K562 (cell line): Measurements from ENCODE around the gene CYP46A1. TPM values are rescaled to one million over a fixed set of nuclear protein-coding genes. Genes with fewer than 3 reads are reported as not detected.

ENCODE experiments used
- ATAC-seq: fragments of 200-7000 bp; cut with Tn5 transposase; 3 replicates; pipeline ENCODE4 v1.9.1; 2020; ENCODE audit warnings: moderate library complexity
- BruUV-seq: library from RNA; stranded (reverse); fragments of 400-500 nt; replicated peaks from 2 replicates; lab custom pipeline; 2021; lab: Mats Ljungman, UMichigan
- CTCF ChIA-PET: fragments of 300-600 bp; formaldehyde crosslinking; extraction: SDS; loops from one replicate; lab custom pipeline; 2021; ENCODE audit warnings: low intra/inter-chr PET ratio; lab: Yijun Ruan, JAX
- POLR2A ChIA-PET: fragments of 300-600, 350-650 bp; sonication (Branson Sonifier 250); formaldehyde crosslinking; extraction: SDS; loops from one replicate; lab custom pipeline; 2021; ENCODE audit warnings: antibody characterized with exemption, inconsistent platforms; lab: Yijun Ruan, JAX
- DNase-seq, 4 experiments: peaks; one replicate each; pipeline versions ENCODE4 v3.0.0 to v3.0.0-alpha.2; 2011 to 2018; ENCODE audit warnings: low spot score in 3 of 4, mixed read lengths in 3 of 4; ENCODE audit errors: extremely low read depth in 1 of 4
- FAIRE-seq: peaks from 2 replicates; lab custom pipeline; 2011; peaks lifted over from hg19 to GRCh38; lab: Jason Lieb, UNC
- H2AFZ ChIP-seq: 2 replicates; pipeline ENCODE4 v1.6.0; 2011; ENCODE audit warnings: low read depth, low read length, control low read depth, inconsistent platforms
- H3K27ac ChIP-seq: fragments of 200-600 bp; 3 replicates; pipeline ENCODE4 v1.8.0; 2011; ENCODE audit warnings: low read depth, mild to moderate bottlenecking, control low read depth, inconsistent platforms, low read length, moderate library complexity, mixed read lengths; ENCODE audit errors: extremely low read depth
- H3K27me3 ChIP-seq, 2 experiments: fragments of 300-600 bp in 1 of 2; 2 replicates in 1 of 2; 3 replicates in 1 of 2; pipeline versions ENCODE4 v1.6.0 to v1.8.0; 2011; ENCODE audit warnings: inconsistent platforms in 2 of 2, low read length in 2 of 2, mild to moderate bottlenecking in 1 of 2, mixed read lengths in 1 of 2, moderate library complexity in 1 of 2; ENCODE audit not compliant: control insufficient read depth in 2 of 2, insufficient read depth in 2 of 2
- H3K36me3 ChIP-seq: fragments of 300-600 bp; 3 replicates; pipeline ENCODE4 v1.8.0; 2011; ENCODE audit warnings: mild to moderate bottlenecking, low read length, inconsistent platforms; ENCODE audit not compliant: control insufficient read depth, insufficient read depth
- H3K4me1 ChIP-seq, 2 experiments: fragments of 200-600 bp in 1 of 2; replicated peaks in 1 of 2; 2 replicates in 1 of 2; 3 replicates in 1 of 2; pipeline versions ENCODE4 v1.5.1 to v1.8.0; 2011; ENCODE audit warnings: inconsistent platforms in 2 of 2, low read length in 2 of 2, mild to moderate bottlenecking in 1 of 2, mixed read lengths in 1 of 2, moderate library complexity in 1 of 2; ENCODE audit not compliant: control insufficient read depth in 2 of 2, insufficient read depth in 2 of 2
- H3K4me2 ChIP-seq: 2 replicates; pipeline ENCODE4 v1.6.1; 2011; ENCODE audit warnings: low read length, control low read depth, inconsistent platforms, mixed read lengths; ENCODE audit not compliant: insufficient read depth
- H3K4me3 ChIP-seq: fragments of 200-600 bp; sonication (generic), shearing (Covaris generic); 2 replicates; pipeline ENCODE4 v1.5.1; 2016; ENCODE audit warnings: control low read depth, inconsistent platforms
- H3K79me2 ChIP-seq: fragments of 200-600 bp; 3 replicates; pipeline ENCODE4 v1.8.0; 2011; ENCODE audit warnings: low read length, inconsistent platforms; ENCODE audit not compliant: control insufficient read depth, insufficient read depth
- H3K9ac ChIP-seq, 2 experiments: 2 replicates each; pipeline versions ENCODE4 v1.6.0 to v1.6.1; 2011; ENCODE audit warnings: low read depth in 2 of 2, low read length in 2 of 2, control low read depth in 1 of 2, inconsistent platforms in 1 of 2, mild to moderate bottlenecking in 1 of 2, mixed read lengths in 1 of 2; ENCODE audit not compliant: insufficient read depth in 1 of 2
- H3K9me1 ChIP-seq: one replicate; pipeline ENCODE4 v1.6.0; 2011; ENCODE audit warnings: inconsistent platforms, mild to moderate bottlenecking, low read length, moderate library complexity; ENCODE audit not compliant: control insufficient read depth, insufficient read depth
- H3K9me3 ChIP-seq: replicated peaks from 2 replicates; pipeline ENCODE4 v1.5.1; 2011; ENCODE audit warnings: low read depth, low read length, inconsistent platforms; ENCODE audit not compliant: control insufficient read depth, insufficient read depth
- H4K20me1 ChIP-seq: replicated peaks from 2 replicates; pipeline ENCODE4 v1.6.1; 2011; ENCODE audit warnings: low read length, inconsistent platforms, mixed read lengths; ENCODE audit not compliant: control insufficient read depth, insufficient read depth
- CEBPB ChIP-seq: fragments of 450-650 bp; IDR thresholded peaks from 2 replicates; pipeline ENCODE4 v1.6.1; 2016; ENCODE audit warnings: missing genetic modification characterization, missing compliant biosample characterization
- HSF4 ChIP-seq: fragments of 250-450 bp; sonication (Bioruptor Pico); IDR thresholded peaks from 2 replicates; pipeline ENCODE4 v2.1.2; 2022; ENCODE audit warnings: mild to moderate bottlenecking, moderate library complexity, borderline replicate concordance
- MTA1 ChIP-seq: fragments of 450-650 bp; IDR thresholded peaks from 2 replicates; pipeline ENCODE4 v1.6.1; 2017; ENCODE audit warnings: borderline replicate concordance
- ZNF77 ChIP-seq: fragments of 250-450 bp; sonication (Bioruptor Pico); IDR thresholded peaks from 2 replicates; pipeline ENCODE4 v1.5.0; 2020
- WGBS: fragments of 100-300 bp; shearing (Covaris generic); methylation state at CpG from one replicate; pipeline ENCODE4 v1.1.6; 2016; ENCODE audit warnings: low coverage, mixed read lengths; ENCODE audit not compliant: insufficient coverage; ENCODE audit errors: missing lambda C conversion rate; 5-methylcytosine and 5-hydroxymethylcytosine counted together
- in situ Hi-C: fragments of 300-500 bp; cut with MboI; formaldehyde crosslinking; loops from 4 replicates; pipeline ENCODE4 v1.15.0; 2018; ENCODE audit warnings: inconsistent platforms, mixed read lengths
- intact Hi-C: fragments of 100-400 bp; cut with micrococcal nuclease; formaldehyde crosslinking; loops from 2 replicates; pipeline ENCODE4 v1.14.2; 2022
- polyA plus RNA-seq, 8 experiments: library from polyadenylated mRNA; depleted of rRNA in 4 of 8; stranded (reverse) in 5 of 8; unstranded in 3 of 8; fragments of >200 nt; fragmentation: Nextera tagmentation in 2 of 8; fragmentation: Illumina TruSeq in 1 of 8; extraction: Ambion mirVana in 2 of 8; extraction: Trizol in 1 of 8; gene quantifications; 2 replicates each; pipeline versions ENCODE4 v1.2.1 to v1.2.3, GENCODE V29; 2011 to 2014; ENCODE audit warnings: inconsistent platforms in 1 of 8, missing spikeins in 1 of 8
- total RNA-seq, 7 experiments: library from RNA; depleted of rRNA in 6 of 7; stranded (reverse); fragments of >200 nt in 6 of 7; fragmentation: Illumina TruSeq in 2 of 7; extraction: Trizol in 2 of 7; gene quantifications; 2 replicates each; pipeline versions ENCODE4 v1.2.1 to v1.2.3, GENCODE V29; 2011 to 2021; ENCODE audit warnings: low replicate concordance in 1 of 7
- TF ChIP-seq, protein P1 (sequence below): fragments of 450-650 bp; IDR thresholded peaks from 2 replicates; pipeline ENCODE4 v1.6.1; 2017; ENCODE audit warnings: antibody characterized with exemption

Gene CYP46A1
- total and polyA plus RNA-seq, 9 of the 15 experiments (the other 6 are each of a cell fraction or from before 2014, with no cell fraction given): not detected

DNA sequence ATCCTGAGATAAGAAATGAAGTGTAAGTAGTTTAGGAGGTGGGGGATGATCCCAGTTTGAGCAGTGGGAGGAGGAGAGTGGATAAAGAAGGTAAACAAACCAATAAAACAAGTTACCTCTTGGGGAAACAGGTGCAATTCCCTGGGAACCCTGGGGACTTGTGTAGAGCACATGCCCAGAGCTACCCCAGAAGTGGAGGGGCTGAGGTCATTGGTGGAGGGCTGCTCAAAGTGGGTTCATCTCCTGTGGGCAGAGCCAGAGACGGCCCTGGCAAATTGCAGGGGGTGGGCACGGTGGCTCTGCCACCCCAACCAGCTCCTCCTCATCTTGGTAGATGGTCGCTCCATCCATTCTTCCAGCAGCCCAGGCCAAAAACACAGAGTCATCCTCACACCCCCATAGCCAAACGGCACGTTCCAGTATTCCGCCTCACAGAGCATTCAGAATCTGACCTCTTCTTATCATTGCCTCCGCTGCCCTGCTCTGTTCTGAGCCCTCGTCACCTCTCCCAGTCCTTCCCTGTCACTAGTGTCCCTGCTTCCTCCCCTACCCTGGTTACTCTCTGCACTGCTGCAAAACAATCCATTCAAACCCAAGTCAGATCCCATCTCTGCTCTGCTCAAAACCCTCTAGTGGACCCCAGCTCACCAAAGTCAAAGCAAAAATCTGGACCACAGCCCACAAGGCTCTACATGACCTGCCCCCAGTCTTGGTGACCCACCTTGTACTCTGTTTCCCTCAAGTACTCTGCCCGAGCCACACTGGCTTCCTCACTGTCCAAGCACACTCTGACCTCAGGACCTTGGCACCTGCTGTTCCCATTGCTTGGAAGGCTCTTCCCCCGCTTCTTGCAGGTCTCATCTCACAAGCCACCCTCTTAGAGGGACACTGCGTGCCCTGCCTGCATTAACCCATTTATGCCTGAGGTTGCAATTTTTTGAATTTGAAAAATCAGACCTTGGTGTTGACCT, 5.5 kb downstream of the CYP46A1 start (continued):
- TF ChIP-seq, protein P1, sequence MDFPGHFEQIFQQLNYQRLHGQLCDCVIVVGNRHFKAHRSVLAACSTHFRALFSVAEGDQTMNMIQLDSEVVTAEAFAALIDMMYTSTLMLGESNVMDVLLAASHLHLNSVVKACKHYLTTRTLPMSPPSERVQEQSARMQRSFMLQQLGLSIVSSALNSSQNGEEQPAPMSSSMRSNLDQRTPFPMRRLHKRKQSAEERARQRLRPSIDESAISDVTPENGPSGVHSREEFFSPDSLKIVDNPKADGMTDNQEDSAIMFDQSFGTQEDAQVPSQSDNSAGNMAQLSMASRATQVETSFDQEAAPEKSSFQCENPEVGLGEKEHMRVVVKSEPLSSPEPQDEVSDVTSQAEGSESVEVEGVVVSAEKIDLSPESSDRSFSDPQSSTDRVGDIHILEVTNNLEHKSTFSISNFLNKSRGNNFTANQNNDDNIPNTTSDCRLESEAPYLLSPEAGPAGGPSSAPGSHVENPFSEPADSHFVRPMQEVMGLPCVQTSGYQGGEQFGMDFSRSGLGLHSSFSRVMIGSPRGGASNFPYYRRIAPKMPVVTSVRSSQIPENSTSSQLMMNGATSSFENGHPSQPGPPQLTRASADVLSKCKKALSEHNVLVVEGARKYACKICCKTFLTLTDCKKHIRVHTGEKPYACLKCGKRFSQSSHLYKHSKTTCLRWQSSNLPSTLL: no peak
- TF ChIP-seq, all 486 proteins: peak for 5

- no TSS peak for BruUV-seq
- no peak overlapping the region for H3K4me2 ChIP-seq
- CTCF ChIA-PET: no interaction called here
- H3K9ac ChIP-seq: no peak overlapping the region
- no peak overlapping the region for H3K4me3 ChIP-seq
- H4K20me1 ChIP-seq: peaks cover 2% of the 10 kb centered on the region; the same call in 1 of the 2 replicates
- no peaks in the 10 kb centered on the region for H3K36me3 ChIP-seq
- H3K27me3 ChIP-seq: peaks cover 2 to 26% of the 10 kb centered on the region in 2 experiments; a peak in 1 of 5 replicates
- FAIRE-seq (no peak), DNase-seq (no peak), ATAC-seq (no peak)
- in situ Hi-C loops: no loop called here
- POLR2A ChIA-PET: interaction anchor here (0.9 kb wide), 1 partner anchor 13 kb away, joined by 4 read pairs; no protein-coding TSS in a partner anchor
- no peak overlapping the region for H2AFZ ChIP-seq
- H3K4me1 ChIP-seq: no peaks in the 10 kb centered on the region
- H3K9me1 ChIP-seq: no peaks in the 10 kb centered on the region
- H3K79me2 ChIP-seq: no peaks in the 10 kb centered on the region
- intact Hi-C loops: no loop called here
- H3K9me3 ChIP-seq: no peaks in the 10 kb centered on the region
- H3K27ac ChIP-seq: no peak overlapping the region
- WGBS: 0% methylated on average over 5 of the region's 5 CpGs
- TF ChIP-seq CEBPB (tag): no peak
- no peak for TF ChIP-seq HSF4 (CRISPR knock-in tag)
- TF ChIP-seq MTA1: no peak
- TF ChIP-seq ZNF77 (CRISPR knock-in tag): no peak
Measured at GRCh38 chr14:99690636-99691035, 6.5 kb downstream of the CYP46A1 start.
